WTC11 (cell line): ENCODE measurements around the gene MLN. TPM values are rescaled to one million over a fixed set of nuclear protein-coding genes. Genes with fewer than 3 reads are reported as not detected.
"Not testable (repeated sequence)": the region's sequence is repeated elsewhere in the genome, so short reads cannot be mapped to it uniquely, and the experiment has no call there.

Source experiments
- ATAC-seq: fragments of 200-7000 bp; cut with Tn5 transposase; 2 replicates; pipeline ENCODE4 v1.10.0; 2021; ENCODE audit warnings: mild to moderate bottlenecking, moderate library complexity
- CTCF ChIA-PET: fragments of 300-600 bp; sonication (Branson Sonifier 250); formaldehyde crosslinking; loops from one replicate; lab custom pipeline; 2021; ENCODE audit warnings: antibody characterized with exemption; lab: Charles Lee
- POLR2A ChIA-PET: fragments of 350-600 bp; sonication (Branson Sonifier 250); formaldehyde crosslinking; loops from one replicate; lab custom pipeline; 2021; ENCODE audit warnings: antibody characterized with exemption; lab: Charles Lee
- DNase-seq: peaks from one replicate; pipeline ENCODE4 v3.0.0; 2021; ENCODE audit warnings: low spot score
- H3K27ac Mint-ChIP-seq: 2 replicates; pipeline ENCODE4 v1.8.0; 2021; ENCODE audit warnings: mixed read lengths
- H3K27me3 Mint-ChIP-seq: 2 replicates; pipeline ENCODE4 v1.8.0; 2021; ENCODE audit warnings: low read depth, mild to moderate bottlenecking, moderate library complexity, mixed read lengths
- H3K36me3 Mint-ChIP-seq: 2 replicates; pipeline ENCODE4 v1.8.0; 2021; ENCODE audit warnings: mixed read lengths
- H3K4me1 Mint-ChIP-seq: 2 replicates; pipeline ENCODE4 v1.8.0; 2022; ENCODE audit warnings: mixed read lengths
- H3K4me3 Mint-ChIP-seq: 2 replicates; pipeline ENCODE4 v1.8.0; 2021; ENCODE audit warnings: mild to moderate bottlenecking, moderate library complexity, mixed read lengths
- H3K9me3 Mint-ChIP-seq: 2 replicates; pipeline ENCODE4 v1.8.0; 2021; ENCODE audit warnings: mixed read lengths
- AFF4 ChIP-seq: sonication (generic); formaldehyde crosslinking; IDR thresholded peaks from 2 replicates; pipeline ENCODE4 v1.8.1; 2023; ENCODE audit warnings: mild to moderate bottlenecking, missing genetic modification reagents, borderline replicate concordance
- HMGA2 ChIP-seq: fragments of 250-450 bp; sonication (Bioruptor Pico); IDR thresholded peaks from 2 replicates; pipeline ENCODE4 v1.4.0; 2021; ENCODE audit warnings: mild to moderate bottlenecking, moderate library complexity
- MYBL2 ChIP-seq: sonication (generic); formaldehyde crosslinking; IDR thresholded peaks from 2 replicates; pipeline ENCODE4 v1.8.1; 2023; ENCODE audit warnings: mild to moderate bottlenecking, moderate library complexity, missing genetic modification reagents
- SMAD3 ChIP-seq: sonication (generic); formaldehyde crosslinking; IDR thresholded peaks from 2 replicates; pipeline ENCODE4 v1.8.0; 2022; ENCODE audit warnings: missing genetic modification reagents, mild to moderate bottlenecking, borderline replicate concordance
- ZBTB43 ChIP-seq: sonication (generic); formaldehyde crosslinking; IDR thresholded peaks from 2 replicates; pipeline ENCODE4 v1.8.1; 2023; ENCODE audit warnings: mild to moderate bottlenecking, missing genetic modification reagents
- ZNF138 ChIP-seq: sonication (generic); formaldehyde crosslinking; conservative IDR thresholded peaks from 2 replicates; pipeline ENCODE4 v1.8.1; 2022; ENCODE audit warnings: mild to moderate bottlenecking, moderate library complexity, missing genetic modification reagents
- total RNA-seq: library from RNA; stranded (reverse); gene quantifications from 3 replicates; pipeline ENCODE4 v1.2.3, GENCODE V29; 2021
- TF ChIP-seq, protein P1 (sequence below): sonication (generic); formaldehyde crosslinking; IDR thresholded peaks from 2 replicates; pipeline ENCODE4 v1.8.0; 2023; ENCODE audit warnings: missing genetic modification reagents, mild to moderate bottlenecking, borderline replicate concordance
- TF ChIP-seq, protein P2 (sequence below): fragments of 250-450 bp; sonication (Bioruptor Pico); IDR thresholded peaks from 2 replicates; pipeline ENCODE4 v2.1.2; 2022; ENCODE audit warnings: mild to moderate bottlenecking, moderate library complexity
- TF ChIP-seq, protein P3 (sequence below): fragments of 200-600 bp; IDR thresholded peaks from 2 replicates; pipeline ENCODE4 v1.8.0; 2022; ENCODE audit warnings: antibody characterized with exemption

The MLN gene
- total RNA-seq, 1 experiment from 2014 or later: not detected

DNA sequence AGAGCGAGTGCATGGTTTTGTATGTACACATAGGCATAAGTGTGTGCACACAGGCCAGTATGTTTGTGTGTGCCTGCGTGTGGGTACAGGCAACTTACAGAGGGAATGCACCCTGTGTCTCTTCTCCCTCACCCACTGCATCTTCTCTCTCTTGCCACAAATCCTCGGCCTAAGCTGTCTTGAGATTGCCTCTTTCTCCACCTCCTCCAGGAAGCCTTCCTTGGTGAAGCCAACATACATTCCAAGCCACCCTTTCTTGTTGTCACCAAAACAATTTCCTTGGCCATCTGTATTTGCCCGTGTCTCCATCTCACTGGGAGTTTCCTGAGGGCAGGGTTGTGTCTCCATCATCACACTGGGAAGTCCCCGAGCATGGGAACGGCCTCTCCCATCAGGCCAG lies 29.8 kb upstream of the MLN start (continued):
- no peak for TF ChIP-seq AFF4 (CRISPR knock-in tag)
- TF ChIP-seq, protein P1, sequence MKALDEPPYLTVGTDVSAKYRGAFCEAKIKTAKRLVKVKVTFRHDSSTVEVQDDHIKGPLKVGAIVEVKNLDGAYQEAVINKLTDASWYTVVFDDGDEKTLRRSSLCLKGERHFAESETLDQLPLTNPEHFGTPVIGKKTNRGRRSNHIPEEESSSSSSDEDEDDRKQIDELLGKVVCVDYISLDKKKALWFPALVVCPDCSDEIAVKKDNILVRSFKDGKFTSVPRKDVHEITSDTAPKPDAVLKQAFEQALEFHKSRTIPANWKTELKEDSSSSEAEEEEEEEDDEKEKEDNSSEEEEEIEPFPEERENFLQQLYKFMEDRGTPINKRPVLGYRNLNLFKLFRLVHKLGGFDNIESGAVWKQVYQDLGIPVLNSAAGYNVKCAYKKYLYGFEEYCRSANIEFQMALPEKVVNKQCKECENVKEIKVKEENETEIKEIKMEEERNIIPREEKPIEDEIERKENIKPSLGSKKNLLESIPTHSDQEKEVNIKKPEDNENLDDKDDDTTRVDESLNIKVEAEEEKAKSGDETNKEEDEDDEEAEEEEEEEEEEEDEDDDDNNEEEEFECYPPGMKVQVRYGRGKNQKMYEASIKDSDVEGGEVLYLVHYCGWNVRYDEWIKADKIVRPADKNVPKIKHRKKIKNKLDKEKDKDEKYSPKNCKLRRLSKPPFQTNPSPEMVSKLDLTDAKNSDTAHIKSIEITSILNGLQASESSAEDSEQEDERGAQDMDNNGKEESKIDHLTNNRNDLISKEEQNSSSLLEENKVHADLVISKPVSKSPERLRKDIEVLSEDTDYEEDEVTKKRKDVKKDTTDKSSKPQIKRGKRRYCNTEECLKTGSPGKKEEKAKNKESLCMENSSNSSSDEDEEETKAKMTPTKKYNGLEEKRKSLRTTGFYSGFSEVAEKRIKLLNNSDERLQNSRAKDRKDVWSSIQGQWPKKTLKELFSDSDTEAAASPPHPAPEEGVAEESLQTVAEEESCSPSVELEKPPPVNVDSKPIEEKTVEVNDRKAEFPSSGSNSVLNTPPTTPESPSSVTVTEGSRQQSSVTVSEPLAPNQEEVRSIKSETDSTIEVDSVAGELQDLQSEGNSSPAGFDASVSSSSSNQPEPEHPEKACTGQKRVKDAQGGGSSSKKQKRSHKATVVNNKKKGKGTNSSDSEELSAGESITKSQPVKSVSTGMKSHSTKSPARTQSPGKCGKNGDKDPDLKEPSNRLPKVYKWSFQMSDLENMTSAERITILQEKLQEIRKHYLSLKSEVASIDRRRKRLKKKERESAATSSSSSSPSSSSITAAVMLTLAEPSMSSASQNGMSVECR (CRISPR knock-in tag): no peak

DNA sequence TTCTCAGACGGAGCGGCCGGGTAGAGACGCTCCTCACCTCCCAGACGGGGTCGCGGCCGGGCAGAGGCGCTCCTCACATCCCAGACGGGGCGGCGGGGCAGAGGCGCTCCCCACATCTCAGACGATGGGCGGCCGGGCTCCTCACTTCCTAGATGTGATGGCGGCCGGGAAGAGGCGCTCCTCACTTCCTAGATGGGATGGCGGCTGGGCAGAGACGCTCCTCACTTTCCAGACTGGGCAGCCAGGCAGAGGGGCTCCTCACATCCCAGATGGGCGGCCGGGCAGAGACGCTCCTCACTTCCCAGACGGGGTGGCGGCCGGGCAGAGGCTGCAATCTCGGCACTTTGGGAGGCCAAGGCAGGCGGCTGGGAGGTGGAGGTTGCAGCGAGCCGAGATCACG lies 29.0 kb upstream of the MLN start:
- Mint-ChIP-seq H3K27me3 (peaks cover 31% of the 10 kb centered on the region), H3K4me1 (peaks cover 23% of the 10 kb centered on the region), H3K36me3 (peaks cover 15% of the 10 kb centered on the region), H3K9me3 (peaks cover 34% of the 10 kb centered on the region)
- H3K4me3 Mint-ChIP-seq, POLR2A ChIA-PET, ATAC-seq, CTCF ChIA-PET, H3K27ac Mint-ChIP-seq, DNase-seq: not testable (repeated sequence)

DNA sequence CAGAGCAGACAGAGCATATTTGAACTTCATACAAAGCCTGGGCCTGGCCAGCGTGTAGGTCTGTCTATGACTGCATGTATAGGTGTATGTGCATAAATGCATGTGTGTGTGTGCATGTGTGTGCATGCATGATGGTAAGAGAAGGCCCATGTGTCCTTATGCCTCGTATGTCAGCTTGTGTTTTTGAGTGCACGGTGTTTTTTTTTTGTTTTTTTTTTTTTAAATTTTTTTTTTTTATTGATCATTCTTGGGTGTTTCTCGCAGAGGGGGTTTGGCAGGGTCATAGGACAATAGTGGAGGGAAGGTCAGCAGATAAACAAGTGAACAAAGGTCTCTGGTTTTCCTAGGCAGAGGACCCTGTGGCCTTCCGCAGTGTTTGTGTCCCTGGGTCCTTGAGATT lies 27.9 kb upstream of the MLN start:
- peaks cover 25% of the 10 kb centered on the region for H3K9me3 Mint-ChIP-seq
- H3K27me3 Mint-ChIP-seq: peaks cover 23% of the 10 kb centered on the region; the same call in 1 of the 2 replicates
- H3K4me1 Mint-ChIP-seq: peaks cover 21% of the 10 kb centered on the region
- H3K27ac Mint-ChIP-seq, H3K36me3 Mint-ChIP-seq, H3K4me3 Mint-ChIP-seq, POLR2A ChIA-PET, DNase-seq, ATAC-seq: not testable (repeated sequence)
- CTCF ChIA-PET: interaction anchor here (0.6 kb wide), 2 partner anchors 51 to 129 kb away, joined by 3 read pairs; no protein-coding TSS in a partner anchor

DNA sequence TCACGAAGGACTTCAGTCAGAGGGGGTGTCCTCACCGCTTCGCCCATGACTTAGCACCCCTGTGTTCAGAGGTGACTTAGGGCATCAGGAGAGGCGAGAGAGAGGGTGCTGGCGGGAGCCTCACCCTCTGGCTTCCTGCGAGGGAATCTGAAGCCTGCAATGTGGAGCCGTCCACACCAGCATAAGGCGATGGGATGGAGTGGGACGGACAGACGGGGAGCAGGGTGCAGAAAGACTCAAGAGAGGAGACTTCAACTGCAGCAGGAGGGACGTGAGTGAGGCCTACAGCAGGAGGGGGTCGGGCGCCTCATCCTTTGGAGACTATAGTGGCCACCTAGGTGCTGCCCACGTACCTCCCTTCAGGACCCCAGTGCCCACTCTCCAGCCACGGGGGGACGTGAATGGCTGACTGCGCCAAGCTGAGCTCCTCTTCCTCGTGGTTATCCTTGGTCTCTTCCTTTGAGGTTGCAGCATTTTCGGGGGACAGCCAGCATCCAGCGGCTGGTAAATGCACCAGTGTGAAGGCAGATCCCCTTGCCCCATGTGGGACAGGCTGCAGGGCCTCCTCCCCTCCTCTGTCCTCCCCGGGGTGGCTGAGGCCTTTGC lies 26.9 kb upstream of the MLN start:
- no peak for TF ChIP-seq ZNF138 (CRISPR knock-in tag)

DNA sequence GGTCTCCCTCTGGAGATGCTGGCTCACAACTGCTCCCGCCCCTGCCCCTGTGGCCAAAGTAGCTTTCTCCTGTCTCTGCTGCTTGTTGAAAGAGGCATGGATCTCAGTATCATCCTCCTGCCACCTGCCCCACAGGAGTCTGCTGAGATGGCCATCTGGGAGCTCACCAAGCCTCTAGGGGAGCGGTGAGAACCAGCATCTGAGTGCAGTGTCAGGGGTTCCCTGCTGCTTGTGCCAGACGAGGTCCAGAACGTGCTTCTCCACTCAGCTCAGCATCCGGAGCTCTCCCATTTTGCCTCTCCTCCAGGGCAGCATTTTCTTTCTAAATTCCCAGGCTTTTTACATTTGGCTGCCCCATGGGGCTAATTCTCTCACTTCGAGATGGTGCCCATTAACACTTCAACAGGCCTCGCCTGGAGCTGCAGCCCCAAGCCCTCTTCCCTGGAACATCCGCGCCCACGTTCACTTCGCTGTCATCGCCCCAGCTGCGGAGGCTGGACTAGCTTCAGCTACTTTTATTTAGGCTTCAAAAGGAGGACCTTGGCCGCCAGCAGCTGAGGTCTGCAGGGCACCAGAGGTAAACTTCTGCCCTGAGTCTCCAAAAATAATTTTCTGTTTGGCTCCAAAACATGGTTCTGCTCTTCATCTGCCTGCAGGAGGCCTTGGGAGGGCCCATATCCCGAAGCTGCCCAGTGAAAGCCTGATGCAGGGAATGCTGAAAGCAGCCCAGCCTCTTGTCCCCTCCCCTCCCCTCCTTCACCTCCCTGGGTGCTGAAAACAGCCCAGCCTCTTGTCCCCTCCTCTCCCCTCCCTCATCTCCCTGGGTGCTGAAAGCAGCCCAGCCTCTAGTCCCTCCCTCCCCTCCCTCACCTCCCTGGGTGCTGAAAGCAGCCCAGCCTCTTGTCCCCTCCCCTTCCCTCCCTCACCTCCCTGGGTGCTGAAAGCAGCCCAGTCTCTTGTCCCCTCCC lies 25.2 kb upstream of the MLN start:
- Mint-ChIP-seq H3K9me3 (peaks cover 10% of the 10 kb centered on the region), H3K4me3 (no peak overlapping the region), H3K27ac (no peak overlapping the region), H3K4me1 (peaks cover 27% of the 10 kb centered on the region), H3K27me3 (peaks cover 20% of the 10 kb centered on the region; the same call in 1 of the 2 replicates), H3K36me3 (peaks cover 9% of the 10 kb centered on the region)
- ATAC-seq (peak; percentile 31), DNase-seq (no peak)
- CTCF ChIA-PET: interaction anchor here (0.6 to 2.3 kb wide), 18 partner anchors 10 to 226 kb away, joined by 3 to 12 read pairs (median 4); no protein-coding TSS in a partner anchor
- POLR2A ChIA-PET: interaction anchor here (0.9 kb wide), 1 partner anchor 21 kb away, joined by 3 read pairs; no protein-coding TSS in a partner anchor
- TF ChIP-seq, protein P2, sequence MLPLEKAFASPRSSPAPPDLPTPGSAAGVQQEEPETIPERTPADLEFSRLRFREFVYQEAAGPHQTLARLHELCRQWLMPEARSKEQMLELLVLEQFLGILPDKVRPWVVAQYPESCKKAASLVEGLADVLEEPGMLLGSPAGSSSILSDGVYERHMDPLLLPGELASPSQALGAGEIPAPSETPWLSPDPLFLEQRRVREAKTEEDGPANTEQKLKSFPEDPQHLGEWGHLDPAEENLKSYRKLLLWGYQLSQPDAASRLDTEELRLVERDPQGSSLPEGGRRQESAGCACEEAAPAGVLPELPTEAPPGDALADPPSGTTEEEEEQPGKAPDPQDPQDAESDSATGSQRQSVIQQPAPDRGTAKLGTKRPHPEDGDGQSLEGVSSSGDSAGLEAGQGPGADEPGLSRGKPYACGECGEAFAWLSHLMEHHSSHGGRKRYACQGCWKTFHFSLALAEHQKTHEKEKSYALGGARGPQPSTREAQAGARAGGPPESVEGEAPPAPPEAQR (CRISPR knock-in tag): no peak
- TF ChIP-seq, protein P3, sequence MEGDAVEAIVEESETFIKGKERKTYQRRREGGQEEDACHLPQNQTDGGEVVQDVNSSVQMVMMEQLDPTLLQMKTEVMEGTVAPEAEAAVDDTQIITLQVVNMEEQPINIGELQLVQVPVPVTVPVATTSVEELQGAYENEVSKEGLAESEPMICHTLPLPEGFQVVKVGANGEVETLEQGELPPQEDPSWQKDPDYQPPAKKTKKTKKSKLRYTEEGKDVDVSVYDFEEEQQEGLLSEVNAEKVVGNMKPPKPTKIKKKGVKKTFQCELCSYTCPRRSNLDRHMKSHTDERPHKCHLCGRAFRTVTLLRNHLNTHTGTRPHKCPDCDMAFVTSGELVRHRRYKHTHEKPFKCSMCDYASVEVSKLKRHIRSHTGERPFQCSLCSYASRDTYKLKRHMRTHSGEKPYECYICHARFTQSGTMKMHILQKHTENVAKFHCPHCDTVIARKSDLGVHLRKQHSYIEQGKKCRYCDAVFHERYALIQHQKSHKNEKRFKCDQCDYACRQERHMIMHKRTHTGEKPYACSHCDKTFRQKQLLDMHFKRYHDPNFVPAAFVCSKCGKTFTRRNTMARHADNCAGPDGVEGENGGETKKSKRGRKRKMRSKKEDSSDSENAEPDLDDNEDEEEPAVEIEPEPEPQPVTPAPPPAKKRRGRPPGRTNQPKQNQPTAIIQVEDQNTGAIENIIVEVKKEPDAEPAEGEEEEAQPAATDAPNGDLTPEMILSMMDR: no peak
- TF ChIP-seq ZBTB43 (CRISPR knock-in tag) (no peak), MYBL2 (CRISPR knock-in tag) (no peak), SMAD3 (CRISPR knock-in tag) (no peak), HMGA2 (CRISPR knock-in tag) (no peak)

More for the DNA sequence above, 26.9 kb upstream of the MLN start:
- H3K36me3 Mint-ChIP-seq: peaks cover 9% of the 10 kb centered on the region
- DNase-seq (no peak), ATAC-seq (no peak)
- H3K27ac Mint-ChIP-seq: no peak overlapping the region
- H3K4me1 Mint-ChIP-seq: peaks cover 21% of the 10 kb centered on the region
- H3K9me3 Mint-ChIP-seq: peaks cover 19% of the 10 kb centered on the region
- peaks cover 23% of the 10 kb centered on the region; the same call in 1 of the 2 replicates for H3K27me3 Mint-ChIP-seq
- ChIA-PET CTCF (interaction anchor here (1.3 to 1.7 kb wide), 2 partner anchors 18 to 60 kb away, joined by 3 to 6 read pairs; no protein-coding TSS in a partner anchor), POLR2A (no interaction called here)
- no peak overlapping the region for H3K4me3 Mint-ChIP-seq
